Uterus (tissue), 2 donors: ENCODE results near the gene NGRN.

Source experiments
- CTCF ChIP-seq, 4 experiments: fragments of 200-600 bp in 2 of 4; fragments of 450-650 bp in 2 of 4; sonication (generic) in 2 of 4; IDR thresholded peaks; one replicate each; pipeline ENCODE4 v1.5.1; 2016 to 2019; ENCODE audit warnings: antibody characterized with exemption in 4 of 4, mild to moderate bottlenecking in 2 of 4, moderate library complexity in 1 of 4
- POLR2A ChIP-seq, 2 donors: fragments of 450-650 bp; IDR thresholded peaks; one replicate each; pipeline ENCODE4 v1.6.1; 2016; ENCODE audit warnings: antibody characterized with exemption in 2 of 2, mild to moderate bottlenecking in 1 of 2, moderate library complexity in 1 of 2

GRCh38 chr15:90241343-90242192, 23.9 kb upstream of the NGRN start:
- TF ChIP-seq CTCF (IDR thresholded peaks at IDR 0.05) = no peak
- no peak for TF ChIP-seq POLR2A (IDR thresholded peaks at IDR 0.05)
